MCF 10A (cell line): ENCODE measurements around the gene IL1A. TPM values are rescaled to one million over a fixed set of nuclear protein-coding genes. Genes with fewer than 3 reads are reported as not detected.

Experiments used
- BruUV-seq: library from RNA; stranded (reverse); fragments of 400-500 nt; replicated peaks from 2 replicates; lab custom pipeline; 2021; lab: Mats Ljungman, UMichigan
- CTCF ChIA-PET: fragments of 300-600 bp; sonication (Branson Sonifier 250); formaldehyde crosslinking; extraction: SDS; loops from one replicate; lab custom pipeline; 2021; ENCODE audit warnings: antibody characterized with exemption, inconsistent platforms; lab: Yijun Ruan, JAX
- POLR2A ChIA-PET: fragments of 300-600, 350-650 bp; sonication (Branson Sonifier 250); formaldehyde crosslinking; extraction: SDS; loops from one replicate; lab custom pipeline; 2020; ENCODE audit warnings: antibody characterized with exemption, inconsistent platforms; lab: Yijun Ruan, JAX
- DNase-seq: peaks from one replicate; pipeline ENCODE4 v3.0.0-alpha.2; 2018; ENCODE audit not compliant: unreplicated experiment
- H3K27ac Mint-ChIP-seq: one replicate; pipeline ENCODE4 v1.8.0; 2022; ENCODE audit warnings: mild to moderate bottlenecking, low read depth, mixed read lengths; ENCODE audit not compliant: unreplicated experiment
- H3K27me3 Mint-ChIP-seq: one replicate; pipeline ENCODE4 v1.8.0; 2022; ENCODE audit warnings: mixed read lengths; ENCODE audit not compliant: insufficient read depth, unreplicated experiment
- H3K36me3 Mint-ChIP-seq: one replicate; pipeline ENCODE4 v1.8.0; 2022; ENCODE audit warnings: mild to moderate bottlenecking, moderate library complexity, mixed read lengths; ENCODE audit not compliant: insufficient read depth, unreplicated experiment
- H3K4me1 Mint-ChIP-seq: one replicate; pipeline ENCODE4 v1.8.0; 2022; ENCODE audit warnings: mixed read lengths; ENCODE audit not compliant: insufficient read depth, unreplicated experiment
- H3K4me3 Mint-ChIP-seq: one replicate; pipeline ENCODE4 v1.8.0; 2022; ENCODE audit warnings: mild to moderate bottlenecking, moderate library complexity, mixed read lengths; ENCODE audit not compliant: unreplicated experiment
- H3K9me3 Mint-ChIP-seq: one replicate; pipeline ENCODE4 v1.8.0; 2022; ENCODE audit warnings: mixed read lengths; ENCODE audit not compliant: unreplicated experiment
- CTCF ChIP-seq: fragments of 200-600 bp; IDR thresholded peaks from one replicate; pipeline ENCODE4 v1.8.0; 2022; ENCODE audit warnings: antibody characterized with exemption, mild to moderate bottlenecking; ENCODE audit not compliant: unreplicated experiment
- intact Hi-C: fragments of 100-400 bp; cut with micrococcal nuclease; formaldehyde crosslinking; loops from 2 replicates; pipeline ENCODE4 v1.14.1; 2022
- total RNA-seq: library from RNA; stranded (reverse); gene quantifications from 2 replicates; pipeline ENCODE4 v1.2.3, GENCODE V29; 2022

The IL1A gene
- total RNA-seq, 1 experiment from 2014 or later: 170 TPM

DNA sequence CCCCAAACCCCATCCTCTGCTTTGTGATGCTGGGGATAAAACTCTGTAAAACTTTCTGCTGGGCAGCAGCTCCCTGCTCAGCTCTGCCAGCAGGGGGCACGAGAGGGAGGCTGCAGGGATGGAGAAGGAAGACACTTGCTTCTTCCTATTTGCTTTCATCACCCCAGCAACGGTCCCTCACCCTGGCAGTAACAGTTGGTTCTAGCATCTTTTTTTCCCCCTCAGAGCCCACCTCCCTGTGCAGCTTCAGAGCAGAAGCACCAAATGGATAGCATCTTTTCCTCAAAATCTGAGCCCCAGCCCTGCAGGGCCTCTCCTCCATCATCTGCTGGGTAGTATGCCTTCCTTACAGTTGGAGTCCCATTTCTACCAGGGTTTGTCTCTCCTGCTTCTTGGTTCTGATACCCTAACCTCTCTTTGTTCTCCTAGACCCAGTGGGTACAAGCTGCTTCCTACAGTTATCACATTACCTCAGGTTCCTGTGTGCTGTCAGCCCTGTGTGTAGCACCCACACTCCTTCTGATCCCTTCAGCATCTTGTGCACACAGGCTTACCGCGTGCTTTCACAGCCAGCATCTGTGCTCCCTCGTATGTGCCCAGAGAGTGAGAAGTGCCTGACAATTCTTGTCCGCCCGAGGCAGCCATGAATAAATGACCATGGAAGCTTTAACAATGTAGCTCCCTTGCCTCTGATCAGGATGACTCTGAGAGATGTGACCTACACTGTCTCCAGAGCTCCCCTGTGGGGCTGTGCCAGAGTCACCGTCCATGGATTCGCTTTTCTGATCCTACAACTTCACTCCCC lies 34.3 kb downstream of the IL1A start:
- TF ChIP-seq CTCF: peak; percentile 86
- BruUV-seq: no TSS peak
- CTCF ChIA-PET: interaction anchor here (0.6 to 11.0 kb wide), 56 partner anchors 9 to 632 kb away, joined by 3 to 268 read pairs (median 4); partner anchors contain the start of genes CHCHD5, IL1A and IL1B
- H3K4me3 Mint-ChIP-seq: no peak overlapping the region
- H3K9me3 Mint-ChIP-seq: no peaks in the 10 kb centered on the region
- peaks cover 13% of the 10 kb centered on the region for H3K36me3 Mint-ChIP-seq
- no peaks in the 10 kb centered on the region for H3K27me3 Mint-ChIP-seq
- intact Hi-C loops: loop anchor here (1.0 kb wide), 2 partner anchors 135 to 191 kb away; no protein-coding TSS in a partner anchor
- peaks cover 23% of the 10 kb centered on the region for H3K4me1 Mint-ChIP-seq
- DNase-seq: peak; percentile 70
- H3K27ac Mint-ChIP-seq: peak overlapping the region; percentile 74
- POLR2A ChIA-PET: interaction anchor here (0.6 to 3.5 kb wide), 10 partner anchors 12 to 329 kb away, joined by 3 to 34 read pairs (median 3); partner anchors contain the start of gene IL1B

- Mint-ChIP-seq H3K4me3 (no peak overlapping the region), H3K9me3 (no peaks in the 10 kb centered on the region), H3K27me3 (no peaks in the 10 kb centered on the region), H3K27ac (no peak overlapping the region), H3K4me1 (no peaks in the 10 kb centered on the region), H3K36me3 (peaks cover 24% of the 10 kb centered on the region)
- ChIA-PET CTCF (interaction anchor here (0.6 to 5.4 kb wide), 6 partner anchors 9 to 340 kb away, joined by 3 to 57 read pairs (median 16); no protein-coding TSS in a partner anchor), POLR2A (interaction anchor here (1.7 kb wide), 1 partner anchor 114 kb away, joined by 5 read pairs; no protein-coding TSS in a partner anchor)
- intact Hi-C loops: no loop called here
- no TSS peak for BruUV-seq
- TF ChIP-seq CTCF: no peak
- no peak for DNase-seq
These were observed 43.8 kb downstream of the IL1A start for GRCh38 chr2:112740527-112740926.

DNA sequence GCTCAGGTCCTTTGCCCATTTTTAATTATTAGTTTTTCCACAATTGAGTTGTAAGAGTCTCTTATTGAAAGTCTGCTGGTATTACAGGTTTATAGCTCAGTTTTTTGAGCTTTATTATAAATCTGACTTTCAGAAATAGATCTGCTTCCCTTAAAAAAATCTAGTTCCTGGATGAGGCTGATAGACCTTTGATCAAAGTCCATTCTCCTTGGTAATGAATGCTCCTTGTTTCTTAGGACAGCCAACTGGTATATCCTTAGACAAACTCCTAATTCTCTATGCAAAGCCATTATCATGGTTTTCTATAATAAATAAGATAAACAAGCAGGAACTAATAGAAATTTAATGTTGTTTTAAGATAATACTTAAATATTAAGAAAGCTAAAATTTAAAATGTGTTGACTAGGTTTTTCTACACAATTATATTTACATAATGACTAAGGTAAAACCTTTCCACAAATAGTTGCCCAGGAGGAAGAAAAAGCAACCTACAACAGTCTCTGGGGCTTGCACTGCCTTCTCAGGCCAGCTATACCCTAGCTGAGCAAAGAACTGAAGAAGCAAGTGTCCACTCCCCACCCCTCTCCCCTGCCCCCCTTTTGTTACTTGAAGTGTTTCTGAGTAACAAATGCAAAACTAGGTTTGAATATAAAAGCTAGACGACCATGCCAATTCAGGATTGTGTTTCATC lies 46.6 kb downstream of the IL1A start:
- H3K9me3 Mint-ChIP-seq: no peaks in the 10 kb centered on the region
- no peak overlapping the region for H3K27ac Mint-ChIP-seq
- no peak for TF ChIP-seq CTCF
- H3K36me3 Mint-ChIP-seq: peaks cover 21% of the 10 kb centered on the region
- no peak overlapping the region for H3K4me3 Mint-ChIP-seq
- intact Hi-C loops: no loop called here
- CTCF ChIA-PET: interaction anchor here (0.5 to 5.4 kb wide), 13 partner anchors 9 to 343 kb away, joined by 3 to 27 read pairs (median 4); no protein-coding TSS in a partner anchor
- BruUV-seq: no TSS peak
- H3K27me3 Mint-ChIP-seq: no peaks in the 10 kb centered on the region
- no peak for DNase-seq
- no peaks in the 10 kb centered on the region for H3K4me1 Mint-ChIP-seq
- POLR2A ChIA-PET: interaction anchor here (0.6 to 1.6 kb wide), 4 partner anchors 11 to 655 kb away, joined by 3 to 8 read pairs (median 4); partner anchors contain the start of gene SLC20A1
